ENCODE measurements around the gene RGS3.

RGS3 gene

DNA sequence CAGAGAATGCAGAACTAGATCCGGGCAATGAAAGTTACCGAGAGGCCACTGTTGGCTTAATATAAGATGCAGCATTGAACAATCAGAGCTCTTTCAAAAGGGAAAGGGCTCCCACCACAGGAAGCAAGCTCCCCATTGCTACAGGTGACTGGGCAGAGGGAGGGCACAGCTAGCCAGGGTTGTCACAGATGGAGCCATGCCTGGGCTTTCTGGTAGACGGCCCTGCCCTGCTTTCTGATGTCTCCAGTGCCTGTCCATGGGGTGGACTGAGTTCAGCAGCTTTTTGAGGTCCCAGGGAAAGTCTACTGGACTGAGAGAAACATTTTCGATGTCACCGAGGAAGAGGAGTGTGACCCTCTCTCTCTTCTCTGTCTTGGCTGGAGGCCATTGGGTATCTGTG is 14.1 kb downstream of the RGS3 start:
- no peaks in the 10 kb centered on the region for H4K20me1 ChIP-seq (ENCODE audit: insufficient read depth, low read length)
- H2AFZ ChIP-seq (ENCODE audit: low read length), result no peak overlapping the region
- H3K36me3 ChIP-seq (ENCODE audit: insufficient read depth, low read length), result no peaks in the 10 kb centered on the region
- no peaks in the 10 kb centered on the region for H3K79me2 ChIP-seq (ENCODE audit: insufficient read depth, low read length)
- no peak overlapping the region for H3K9ac ChIP-seq (ENCODE audit: low read length)
- no peak overlapping the region for H3K27ac ChIP-seq (ENCODE audit: low read depth, low read length, poor library complexity, severe bottlenecking)
- H3K9me3 ChIP-seq (ENCODE audit: low read length), result no peaks in the 10 kb centered on the region
- peaks cover 6% of the 10 kb centered on the region; the same call in 1 of the 2 replicates for H3K27me3 ChIP-seq (ENCODE audit: insufficient read depth, low read length)
- no peaks in the 10 kb centered on the region for H3K4me1 ChIP-seq (ENCODE audit: insufficient read depth, low read length, severe bottlenecking)
- no peaks in the 10 kb centered on the region for H3K9me2 ChIP-seq (ENCODE audit: low read depth, low read length)
- H3K4me2 ChIP-seq (ENCODE audit: low read length), result no peak overlapping the region
- no peaks in the 10 kb centered on the region for H3F3A ChIP-seq (ENCODE audit: insufficient read depth, low read length)
- no peak for TF ChIP-seq EZH2 (IDR thresholded peaks at IDR 0.05; ENCODE audit: borderline replicate concordance, low read length)
- TF ChIP-seq, protein P1, sequence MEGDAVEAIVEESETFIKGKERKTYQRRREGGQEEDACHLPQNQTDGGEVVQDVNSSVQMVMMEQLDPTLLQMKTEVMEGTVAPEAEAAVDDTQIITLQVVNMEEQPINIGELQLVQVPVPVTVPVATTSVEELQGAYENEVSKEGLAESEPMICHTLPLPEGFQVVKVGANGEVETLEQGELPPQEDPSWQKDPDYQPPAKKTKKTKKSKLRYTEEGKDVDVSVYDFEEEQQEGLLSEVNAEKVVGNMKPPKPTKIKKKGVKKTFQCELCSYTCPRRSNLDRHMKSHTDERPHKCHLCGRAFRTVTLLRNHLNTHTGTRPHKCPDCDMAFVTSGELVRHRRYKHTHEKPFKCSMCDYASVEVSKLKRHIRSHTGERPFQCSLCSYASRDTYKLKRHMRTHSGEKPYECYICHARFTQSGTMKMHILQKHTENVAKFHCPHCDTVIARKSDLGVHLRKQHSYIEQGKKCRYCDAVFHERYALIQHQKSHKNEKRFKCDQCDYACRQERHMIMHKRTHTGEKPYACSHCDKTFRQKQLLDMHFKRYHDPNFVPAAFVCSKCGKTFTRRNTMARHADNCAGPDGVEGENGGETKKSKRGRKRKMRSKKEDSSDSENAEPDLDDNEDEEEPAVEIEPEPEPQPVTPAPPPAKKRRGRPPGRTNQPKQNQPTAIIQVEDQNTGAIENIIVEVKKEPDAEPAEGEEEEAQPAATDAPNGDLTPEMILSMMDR (IDR thresholded peaks at IDR 0.05; ENCODE audit: low read length), result no peak
- no peak overlapping the region for H3K4me3 ChIP-seq (ENCODE audit: low read depth, low read length, poor library complexity, severe bottlenecking)

DNA sequence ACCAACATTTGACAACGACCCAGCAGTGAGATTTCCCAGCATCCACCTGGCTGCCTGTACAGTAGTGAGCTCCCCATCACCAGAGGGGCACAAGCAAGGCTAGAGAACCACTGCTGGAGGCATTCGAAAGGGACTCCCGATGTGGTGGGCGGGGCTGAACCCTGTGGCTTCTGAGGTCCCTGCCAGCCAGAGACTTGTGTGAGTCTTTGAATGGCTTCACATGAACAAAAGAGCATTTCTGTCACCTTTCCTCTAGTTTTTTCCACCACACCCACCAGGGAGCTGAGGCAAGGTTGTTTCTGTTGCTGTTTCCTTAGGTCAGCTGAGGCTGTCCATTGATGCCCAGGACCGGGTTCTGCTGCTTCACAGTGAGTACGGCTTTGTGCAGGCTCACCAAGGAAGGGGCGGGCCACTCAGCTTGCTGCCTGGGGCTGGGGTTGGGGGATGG is 15.7 kb downstream of the RGS3 start:
- H3K27ac ChIP-seq (ENCODE audit: low read depth, low read length, poor library complexity, severe bottlenecking), result no peak overlapping the region
- no peak overlapping the region for H2AFZ ChIP-seq (ENCODE audit: low read length)
- no peaks in the 10 kb centered on the region for H3F3A ChIP-seq (ENCODE audit: insufficient read depth, low read length)
- H3K9me2 ChIP-seq (ENCODE audit: low read depth, low read length), result no peaks in the 10 kb centered on the region
- no peaks in the 10 kb centered on the region for H4K20me1 ChIP-seq (ENCODE audit: insufficient read depth, low read length)
- TF ChIP-seq, protein P1 (IDR thresholded peaks at IDR 0.05; ENCODE audit: low read length), result no peak
- no peak for TF ChIP-seq EZH2 (IDR thresholded peaks at IDR 0.05; ENCODE audit: borderline replicate concordance, low read length)
- no peak overlapping the region for H3K4me2 ChIP-seq (ENCODE audit: low read length)
- no peaks in the 10 kb centered on the region for H3K36me3 ChIP-seq (ENCODE audit: insufficient read depth, low read length)
- no peaks in the 10 kb centered on the region for H3K4me1 ChIP-seq (ENCODE audit: insufficient read depth, low read length, severe bottlenecking)
- H3K79me2 ChIP-seq (ENCODE audit: insufficient read depth, low read length), result no peaks in the 10 kb centered on the region
- H3K9ac ChIP-seq (ENCODE audit: low read length), result no peak overlapping the region
- no peak overlapping the region for H3K4me3 ChIP-seq (ENCODE audit: low read depth, low read length, poor library complexity, severe bottlenecking)
- peaks cover 6% of the 10 kb centered on the region; the same call in 1 of the 2 replicates for H3K27me3 ChIP-seq (ENCODE audit: insufficient read depth, low read length)
- no peaks in the 10 kb centered on the region for H3K9me3 ChIP-seq (ENCODE audit: low read length)

DNA sequence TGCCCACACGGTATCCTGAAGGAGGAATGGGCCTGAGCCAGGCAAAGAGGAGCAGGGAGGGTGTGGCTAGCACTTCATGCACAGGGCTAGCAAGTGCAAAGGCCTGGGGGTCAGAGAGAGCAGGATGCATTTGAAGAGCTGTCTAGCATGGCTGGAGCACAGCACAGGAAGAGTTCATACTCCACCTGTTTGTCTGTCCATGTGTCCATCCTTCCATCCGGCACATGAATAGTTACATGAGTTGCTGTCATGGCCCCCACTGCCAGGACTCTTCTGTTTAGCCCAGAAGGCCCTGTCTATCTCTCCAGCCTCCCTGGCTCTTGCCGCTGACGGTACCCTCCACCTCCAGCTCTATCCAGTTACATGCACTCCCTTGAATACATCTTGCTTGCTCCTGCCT is 17.1 kb downstream of the RGS3 start:
- TF ChIP-seq EZH2 (IDR thresholded peaks at IDR 0.05; ENCODE audit: borderline replicate concordance, low read length), result no peak
- TF ChIP-seq, protein P1 (IDR thresholded peaks at IDR 0.05; ENCODE audit: low read length), result no peak

More for the DNA sequence above, 17.1 kb downstream of the RGS3 start:
- Histone ChIP-seq H3K9ac (ENCODE audit: low read length) (no peak overlapping the region), H3K27me3 (ENCODE audit: insufficient read depth, low read length) (peaks cover 6% of the 10 kb centered on the region; the same call in 1 of the 2 replicates), H3K9me3 (ENCODE audit: low read length) (no peaks in the 10 kb centered on the region), H3K4me1 (ENCODE audit: insufficient read depth, low read length, severe bottlenecking) (no peaks in the 10 kb centered on the region), H3K27ac (ENCODE audit: low read depth, low read length, poor library complexity, severe bottlenecking) (no peak overlapping the region), H4K20me1 (ENCODE audit: insufficient read depth, low read length) (no peaks in the 10 kb centered on the region), H3K79me2 (ENCODE audit: insufficient read depth, low read length) (no peaks in the 10 kb centered on the region), H3K4me3 (ENCODE audit: low read depth, low read length, poor library complexity, severe bottlenecking) (no peak overlapping the region), H3K4me2 (ENCODE audit: low read length) (no peak overlapping the region), H3F3A (ENCODE audit: insufficient read depth, low read length) (no peaks in the 10 kb centered on the region), H2AFZ (ENCODE audit: low read length) (no peak overlapping the region), H3K36me3 (ENCODE audit: insufficient read depth, low read length) (no peaks in the 10 kb centered on the region), H3K9me2 (ENCODE audit: low read depth, low read length) (no peaks in the 10 kb centered on the region)
